ENCODE data around the gene LRRIQ1. TPM values are rescaled to one million over a fixed set of nuclear protein-coding genes. Genes with fewer than 3 reads are reported as not detected.
"Not testable (repeated sequence)": the region's sequence is repeated elsewhere in the genome, so short reads cannot be mapped to it uniquely, and the experiment has no call there.

Gene LRRIQ1
- total RNA-seq, 1 donor from 2014 or later: 0.22 TPM

DNA sequence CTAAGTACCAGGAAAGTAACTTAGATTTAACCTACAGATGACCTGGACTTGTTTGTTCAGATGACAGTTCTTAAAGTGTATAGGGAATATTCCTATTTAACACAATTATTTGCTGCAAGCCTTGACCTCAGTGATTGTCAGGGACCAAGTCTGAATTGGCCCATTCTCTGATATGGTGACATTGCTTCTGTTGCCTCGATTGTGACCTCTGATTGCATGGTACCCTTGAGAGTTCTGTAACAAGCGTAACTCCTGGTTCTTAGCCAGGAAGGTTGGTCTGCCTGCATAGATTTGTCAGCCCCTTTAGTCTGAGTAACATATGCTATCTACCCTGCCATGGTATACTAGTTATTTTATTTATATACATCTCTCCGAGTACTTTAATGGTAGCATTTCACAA lies 150.1 kb downstream of the LRRIQ1 start:
- TF ChIP-seq, protein P1, sequence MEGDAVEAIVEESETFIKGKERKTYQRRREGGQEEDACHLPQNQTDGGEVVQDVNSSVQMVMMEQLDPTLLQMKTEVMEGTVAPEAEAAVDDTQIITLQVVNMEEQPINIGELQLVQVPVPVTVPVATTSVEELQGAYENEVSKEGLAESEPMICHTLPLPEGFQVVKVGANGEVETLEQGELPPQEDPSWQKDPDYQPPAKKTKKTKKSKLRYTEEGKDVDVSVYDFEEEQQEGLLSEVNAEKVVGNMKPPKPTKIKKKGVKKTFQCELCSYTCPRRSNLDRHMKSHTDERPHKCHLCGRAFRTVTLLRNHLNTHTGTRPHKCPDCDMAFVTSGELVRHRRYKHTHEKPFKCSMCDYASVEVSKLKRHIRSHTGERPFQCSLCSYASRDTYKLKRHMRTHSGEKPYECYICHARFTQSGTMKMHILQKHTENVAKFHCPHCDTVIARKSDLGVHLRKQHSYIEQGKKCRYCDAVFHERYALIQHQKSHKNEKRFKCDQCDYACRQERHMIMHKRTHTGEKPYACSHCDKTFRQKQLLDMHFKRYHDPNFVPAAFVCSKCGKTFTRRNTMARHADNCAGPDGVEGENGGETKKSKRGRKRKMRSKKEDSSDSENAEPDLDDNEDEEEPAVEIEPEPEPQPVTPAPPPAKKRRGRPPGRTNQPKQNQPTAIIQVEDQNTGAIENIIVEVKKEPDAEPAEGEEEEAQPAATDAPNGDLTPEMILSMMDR (IDR thresholded peaks at IDR 0.05; ENCODE audit: borderline replicate concordance): no peak
- Histone ChIP-seq H3K27me3 (ENCODE audit: low read depth) (no peaks in the 10 kb centered on the region), H3K36me3 (no peaks in the 10 kb centered on the region), H3K27ac (replicated peaks) (no peak overlapping the region), H3K4me1 (no peaks in the 10 kb centered on the region), H3K9me3 (replicated peaks) (no peaks in the 10 kb centered on the region), H3K4me3 (no peak overlapping the region)
- DNase-seq: no peak
- intact Hi-C loops (cut with micrococcal nuclease): no loop called here

DNA sequence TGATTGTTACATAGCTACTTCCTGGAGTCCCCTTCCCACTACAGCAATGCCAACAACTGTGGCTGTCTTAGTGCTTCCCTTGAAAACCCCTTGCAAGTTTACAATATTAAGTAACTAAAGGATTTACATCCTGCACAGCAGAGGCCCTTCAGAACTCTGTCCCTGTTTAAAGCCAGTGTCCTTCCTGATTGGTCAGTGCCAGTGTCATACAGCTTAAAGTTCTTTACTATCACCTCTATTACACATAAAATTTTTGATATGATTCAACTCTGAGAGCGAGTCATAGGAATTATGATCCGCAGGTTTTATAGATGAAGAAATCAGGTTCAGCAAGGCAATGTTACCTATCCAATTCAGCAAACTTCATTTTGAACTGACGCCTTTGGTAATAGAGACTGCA lies 152.5 kb downstream of the LRRIQ1 start:
- no peak overlapping the region for H3K4me3 ChIP-seq
- no peak for DNase-seq

DNA sequence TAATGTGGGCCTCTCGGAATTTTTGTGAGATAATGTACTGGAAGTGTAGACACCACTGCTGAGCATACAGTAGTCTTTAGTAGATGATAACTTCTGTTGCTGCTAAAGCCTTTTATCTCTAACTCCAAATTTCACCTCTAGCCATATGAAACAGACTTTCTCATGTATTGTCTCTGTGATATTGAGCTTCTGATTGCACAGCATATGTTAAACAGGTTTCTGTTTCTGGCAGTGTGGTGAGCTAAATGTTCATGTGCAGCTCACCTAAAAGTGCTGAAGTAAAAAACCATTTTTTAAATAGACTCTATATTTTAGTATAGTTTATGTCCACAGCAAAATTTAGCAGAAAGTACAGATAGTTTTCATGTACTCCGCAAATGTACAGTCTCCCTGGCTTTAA lies 154.6 kb downstream of the LRRIQ1 start:
- no peaks in the 10 kb centered on the region for H3K9me3 ChIP-seq (replicated peaks)
- no peak overlapping the region for H3K27ac ChIP-seq (replicated peaks)
- TF ChIP-seq, protein P1 (IDR thresholded peaks at IDR 0.05; ENCODE audit: borderline replicate concordance): no peak
- intact Hi-C loops (cut with micrococcal nuclease): no loop called here
- no peaks in the 10 kb centered on the region for H3K36me3 ChIP-seq
- H3K4me3 ChIP-seq: no peak overlapping the region
- H3K27me3 ChIP-seq (ENCODE audit: low read depth): no peaks in the 10 kb centered on the region
- no peaks in the 10 kb centered on the region for H3K4me1 ChIP-seq
- DNase-seq: no peak

More for the DNA sequence above, 152.5 kb downstream of the LRRIQ1 start:
- H3K36me3 ChIP-seq: no peaks in the 10 kb centered on the region
- TF ChIP-seq, protein P1 (IDR thresholded peaks at IDR 0.05; ENCODE audit: borderline replicate concordance): no peak
- no peak overlapping the region for H3K27ac ChIP-seq (replicated peaks)
- no peaks in the 10 kb centered on the region for H3K9me3 ChIP-seq (replicated peaks)
- no peaks in the 10 kb centered on the region for H3K27me3 ChIP-seq (ENCODE audit: low read depth)
- intact Hi-C loops (cut with micrococcal nuclease): no loop called here
- H3K4me1 ChIP-seq: no peaks in the 10 kb centered on the region

DNA sequence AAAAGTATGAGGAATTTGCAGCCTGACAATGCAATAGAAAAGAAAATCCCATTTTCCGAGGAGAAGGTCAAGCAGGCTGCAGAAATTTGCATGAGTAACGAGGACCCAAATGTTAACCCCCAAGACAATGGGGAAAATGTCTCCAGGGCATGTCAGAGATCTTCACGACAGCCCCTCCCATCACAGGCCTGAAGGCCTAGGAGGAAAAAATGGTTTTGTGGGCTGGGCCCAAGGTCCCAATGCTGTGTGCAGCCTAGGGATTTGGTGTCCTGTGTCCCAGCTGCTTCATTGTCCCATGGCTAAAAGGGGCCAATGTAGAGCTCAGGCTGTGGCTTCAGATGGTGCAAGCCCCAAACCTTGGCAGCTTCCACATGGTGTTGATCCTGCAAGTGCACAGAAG lies 167.7 kb downstream of the LRRIQ1 start:
- H3K27me3 ChIP-seq (ENCODE audit: low read depth); DNase-seq; H3K4me1 ChIP-seq; intact Hi-C loops (cut with micrococcal nuclease); H3K27ac ChIP-seq (replicated peaks); H3K36me3 ChIP-seq; H3K4me3 ChIP-seq: not testable (repeated sequence)
- peaks cover 35% of the 10 kb centered on the region for H3K9me3 ChIP-seq (replicated peaks)

DNA sequence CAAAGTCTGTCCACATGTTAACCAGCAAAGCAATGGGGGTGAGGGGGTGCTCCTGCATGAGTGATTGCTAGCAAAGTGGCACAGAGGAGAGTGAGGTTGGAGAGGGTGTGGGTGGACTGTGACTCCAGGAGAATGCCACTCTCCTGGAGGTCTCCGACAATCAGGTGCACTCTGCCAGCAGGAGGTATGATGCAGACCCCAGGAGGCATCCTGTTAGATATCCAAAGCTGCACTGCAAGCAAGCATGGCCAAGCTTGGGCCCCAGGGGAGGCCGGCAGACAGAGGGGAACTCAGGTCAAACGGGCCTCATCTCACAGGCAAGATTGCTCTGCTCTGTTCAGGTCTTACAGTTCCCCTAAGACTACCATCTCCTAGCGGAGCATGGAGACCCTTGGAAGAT lies 170.4 kb downstream of the LRRIQ1 start:
- intact Hi-C loops (cut with micrococcal nuclease): no loop called here
- no peaks in the 10 kb centered on the region for H3K4me1 ChIP-seq
- H3K36me3 ChIP-seq: no peaks in the 10 kb centered on the region
- no peaks in the 10 kb centered on the region for H3K27me3 ChIP-seq (ENCODE audit: low read depth)
- no peak overlapping the region for H3K4me3 ChIP-seq
- no peak for DNase-seq
- TF ChIP-seq, protein P1 (IDR thresholded peaks at IDR 0.05; ENCODE audit: borderline replicate concordance): no peak
- H3K27ac ChIP-seq (replicated peaks): no peak overlapping the region
- H3K9me3 ChIP-seq (replicated peaks): peaks cover 25% of the 10 kb centered on the region

DNA sequence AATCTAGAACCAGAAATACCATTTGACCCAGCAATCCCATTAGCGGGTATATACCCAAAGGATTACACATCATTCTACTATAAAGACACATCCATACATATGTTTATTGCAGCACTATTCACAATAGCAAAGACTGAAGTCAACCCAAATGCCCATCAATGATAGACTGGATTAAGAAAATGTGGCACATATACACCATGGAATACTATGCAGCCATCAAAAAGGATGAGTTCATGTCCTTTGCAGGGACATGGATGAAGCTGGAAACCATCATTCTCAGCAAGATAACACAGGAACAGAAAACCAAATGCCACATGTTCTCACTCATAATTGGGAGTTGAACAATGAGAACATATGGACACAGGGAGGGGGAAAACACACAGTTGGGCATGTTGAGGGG lies 188.2 kb downstream of the LRRIQ1 start:
- H3K9me3 ChIP-seq (replicated peaks): peaks cover 18% of the 10 kb centered on the region
- intact Hi-C loops (cut with micrococcal nuclease); DNase-seq; H3K27ac ChIP-seq (replicated peaks); H3K4me3 ChIP-seq; H3K4me1 ChIP-seq; H3K36me3 ChIP-seq; H3K27me3 ChIP-seq (ENCODE audit: low read depth): not testable (repeated sequence)

DNA sequence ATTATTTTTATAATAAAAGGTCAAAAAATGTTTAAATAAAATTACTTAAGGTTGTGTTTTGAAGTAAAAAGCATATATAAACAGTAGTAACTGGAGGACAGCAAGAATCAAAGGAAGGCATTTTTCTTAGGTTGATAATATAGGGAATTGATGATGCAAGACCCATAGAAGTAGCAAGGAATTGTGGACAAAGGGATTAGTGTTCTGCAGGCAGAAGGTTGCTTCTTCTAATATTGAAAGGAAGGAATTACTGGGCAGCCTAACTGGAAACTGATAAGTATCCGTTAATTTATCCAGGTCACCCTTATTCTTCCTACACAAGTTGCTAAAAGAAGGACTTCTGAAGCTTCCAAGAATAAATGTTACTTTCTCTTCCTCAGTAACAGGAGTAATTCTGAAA lies 189.3 kb downstream of the LRRIQ1 start:
- H3K4me1 ChIP-seq: no peaks in the 10 kb centered on the region
- H3K27me3 ChIP-seq (ENCODE audit: low read depth): no peaks in the 10 kb centered on the region
- H3K27ac ChIP-seq (replicated peaks): no peak overlapping the region
- TF ChIP-seq, protein P1 (IDR thresholded peaks at IDR 0.05; ENCODE audit: borderline replicate concordance): no peak
- no peaks in the 10 kb centered on the region for H3K36me3 ChIP-seq
- H3K4me3 ChIP-seq: no peak overlapping the region
- H3K9me3 ChIP-seq (replicated peaks): peaks cover 18% of the 10 kb centered on the region
- intact Hi-C loops (cut with micrococcal nuclease): no loop called here
- no peak for DNase-seq
